AG04449 (cell line): Measurements from ENCODE around the gene COMMD6.

Source experiments
- CTCF ChIA-PET: fragments of 350-600 bp; formaldehyde crosslinking; extraction: SDS; loops from one replicate; lab custom pipeline; 2021; ENCODE audit warnings: antibody characterized with exemption; lab: Yijun Ruan, JAX
- POLR2A ChIA-PET: fragments of 400-600, 350-600 bp; formaldehyde crosslinking; extraction: SDS; loops from one replicate; lab custom pipeline; 2020; ENCODE audit warnings: antibody characterized with exemption, inconsistent platforms; lab: Yijun Ruan, JAX
- DNase-seq: peaks from one replicate; pipeline ENCODE4 v3.0.0-alpha.2; 2010; ENCODE audit warnings: low read depth, low spot score
- H3K4me3 ChIP-seq: 2 replicates; pipeline ENCODE4 v1.5.1; 2011; ENCODE audit warnings: low read depth, mild to moderate bottlenecking, control low read depth, low read length
- TF ChIP-seq, protein P1 (sequence below): IDR thresholded peaks from one replicate; pipeline ENCODE4 v1.5.1; 2011; ENCODE audit warnings: mild to moderate bottlenecking, moderate library complexity, low read length, control low read depth, inconsistent platforms; ENCODE audit not compliant: insufficient read depth; ENCODE audit errors: missing control alignments

The COMMD6 gene

DNA sequence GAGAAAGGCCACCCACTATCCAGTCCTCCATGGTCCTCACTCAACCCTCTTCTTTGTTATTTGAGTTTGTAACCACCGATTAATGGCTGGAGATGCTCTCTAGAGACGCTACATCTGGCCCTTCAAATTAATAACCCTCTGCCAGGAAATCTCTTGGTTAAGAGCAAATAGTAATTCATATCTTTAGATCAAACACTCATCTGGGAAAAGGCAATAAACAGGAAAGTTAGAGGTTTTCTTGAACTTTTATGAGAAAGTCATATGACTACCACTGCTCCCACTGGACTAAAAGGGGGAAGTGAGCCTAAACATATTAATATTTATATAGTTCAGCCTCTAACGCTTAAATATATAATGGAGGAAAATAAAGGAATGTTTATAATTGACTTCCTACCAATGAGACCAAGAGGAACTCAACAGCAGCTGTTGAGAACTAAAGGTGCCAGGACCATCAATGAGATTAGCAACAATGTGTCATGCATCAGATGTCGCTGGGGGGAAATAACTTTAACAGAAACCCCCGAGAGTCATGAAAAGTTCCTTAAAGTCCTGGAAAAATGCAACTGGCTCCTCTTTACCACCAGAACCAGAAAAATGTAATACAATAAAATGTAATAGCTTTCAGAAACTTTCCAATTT, 58.4 kb downstream of the COMMD6 start:
- no peak overlapping the region for H3K4me3 ChIP-seq
- no peak for DNase-seq
- ChIA-PET POLR2A (no interaction called here), CTCF (interaction anchor here (1.2 kb wide), 1 partner anchor 103 kb away, joined by 4 read pairs; no protein-coding TSS in a partner anchor)
- TF ChIP-seq, protein P1, sequence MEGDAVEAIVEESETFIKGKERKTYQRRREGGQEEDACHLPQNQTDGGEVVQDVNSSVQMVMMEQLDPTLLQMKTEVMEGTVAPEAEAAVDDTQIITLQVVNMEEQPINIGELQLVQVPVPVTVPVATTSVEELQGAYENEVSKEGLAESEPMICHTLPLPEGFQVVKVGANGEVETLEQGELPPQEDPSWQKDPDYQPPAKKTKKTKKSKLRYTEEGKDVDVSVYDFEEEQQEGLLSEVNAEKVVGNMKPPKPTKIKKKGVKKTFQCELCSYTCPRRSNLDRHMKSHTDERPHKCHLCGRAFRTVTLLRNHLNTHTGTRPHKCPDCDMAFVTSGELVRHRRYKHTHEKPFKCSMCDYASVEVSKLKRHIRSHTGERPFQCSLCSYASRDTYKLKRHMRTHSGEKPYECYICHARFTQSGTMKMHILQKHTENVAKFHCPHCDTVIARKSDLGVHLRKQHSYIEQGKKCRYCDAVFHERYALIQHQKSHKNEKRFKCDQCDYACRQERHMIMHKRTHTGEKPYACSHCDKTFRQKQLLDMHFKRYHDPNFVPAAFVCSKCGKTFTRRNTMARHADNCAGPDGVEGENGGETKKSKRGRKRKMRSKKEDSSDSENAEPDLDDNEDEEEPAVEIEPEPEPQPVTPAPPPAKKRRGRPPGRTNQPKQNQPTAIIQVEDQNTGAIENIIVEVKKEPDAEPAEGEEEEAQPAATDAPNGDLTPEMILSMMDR, result no peak

GRCh38 chr13:75478659-75479058, 59.0 kb downstream of the COMMD6 start:
- CTCF ChIA-PET, result no interaction called here
- POLR2A ChIA-PET, result no interaction called here
- TF ChIP-seq, protein P1, result no peak
- DNase-seq, result no peak
- H3K4me3 ChIP-seq, result no peak overlapping the region
